Neuronal stem cell (in vitro differentiated cells): ENCODE measurements around the gene IRS2.
A peak's percentile ranks its signal among the peaks of the same experiment; 100 is the strongest.

ENCODE experiments used
- DNase-seq: peaks from one replicate; pipeline ENCODE4 v3.0.0-alpha.2; 2013; ENCODE audit warnings: low spot score
- H2AFZ ChIP-seq: one replicate; pipeline ENCODE4 v1.6.1; 2013; ENCODE audit warnings: mild to moderate bottlenecking, low read length, inconsistent platforms
- H2AK5ac ChIP-seq: 2 replicates; pipeline ENCODE4 v1.6.1; 2013; ENCODE audit warnings: low read depth, mild to moderate bottlenecking, inconsistent platforms, low read length, moderate library complexity, mixed read lengths
- H2BK120ac ChIP-seq: 2 replicates; pipeline ENCODE4 v1.6.1; 2013; ENCODE audit warnings: low read depth, mild to moderate bottlenecking, inconsistent platforms, low read length, moderate library complexity, mixed read lengths
- H2BK12ac ChIP-seq: one replicate; pipeline ENCODE4 v1.6.1; 2013; ENCODE audit warnings: low read length, inconsistent platforms
- H2BK15ac ChIP-seq: 2 replicates; pipeline ENCODE4 v1.6.1; 2013; ENCODE audit warnings: mild to moderate bottlenecking, low read length, inconsistent platforms, mixed read lengths
- H2BK5ac ChIP-seq: one replicate; pipeline ENCODE4 v1.6.1; 2013; ENCODE audit warnings: inconsistent platforms, mild to moderate bottlenecking, low read length, moderate library complexity
- H3K14ac ChIP-seq: one replicate; pipeline ENCODE4 v1.6.1; 2013; ENCODE audit warnings: low read length, inconsistent platforms
- H3K18ac ChIP-seq: 2 replicates; pipeline ENCODE4 v1.6.1; 2013; ENCODE audit warnings: low read length, inconsistent platforms
- H3K23ac ChIP-seq: 2 replicates; pipeline ENCODE4 v1.6.1; 2013; ENCODE audit warnings: low read depth, mild to moderate bottlenecking, mixed read lengths, low read length, inconsistent platforms; ENCODE audit not compliant: poor library complexity
- H3K27ac ChIP-seq: replicated peaks from 3 replicates; pipeline ENCODE4 v1.5.1; 2013; ENCODE audit warnings: low read length, inconsistent platforms
- H3K27me3 ChIP-seq, 3 experiments: 2 replicates each; pipeline ENCODE4 v1.6.1; 2013; ENCODE audit warnings: low read length in 3 of 3, mild to moderate bottlenecking in 2 of 3, inconsistent platforms in 1 of 3, low read depth in 1 of 3, mixed read lengths in 1 of 3, moderate library complexity in 1 of 3; ENCODE audit not compliant: control insufficient read depth in 3 of 3, insufficient read depth in 3 of 3
- H3K36me3 ChIP-seq, 2 donors: replicated peaks in 1 of 2; 2 replicates each; pipeline ENCODE4 v1.6.1; 2013; ENCODE audit warnings: low read length in 2 of 2; ENCODE audit not compliant: control insufficient read depth in 2 of 2, insufficient read depth in 2 of 2
- H3K4ac ChIP-seq: 2 replicates; pipeline ENCODE4 v1.6.1; 2013; ENCODE audit warnings: inconsistent platforms, mild to moderate bottlenecking, low read length, moderate library complexity
- H3K4me1 ChIP-seq, 2 donors: 1 replicate in 1 of 2; 2 replicates in 1 of 2; pipeline ENCODE4 v1.6.1; 2013; ENCODE audit warnings: low read length in 2 of 2, low read depth in 1 of 2; ENCODE audit not compliant: control insufficient read depth in 2 of 2, insufficient read depth in 1 of 2
- H3K4me2 ChIP-seq: one replicate; pipeline ENCODE4 v1.6.1; 2013; ENCODE audit warnings: mild to moderate bottlenecking, low read length, inconsistent platforms; ENCODE audit not compliant: insufficient read depth, poor library complexity, severe bottlenecking
- H3K4me3 ChIP-seq, 2 donors: 2 replicates each; pipeline ENCODE4 v1.5.1; 2013; ENCODE audit warnings: low read length in 2 of 2, mild to moderate bottlenecking in 2 of 2, inconsistent platforms in 1 of 2, moderate library complexity in 1 of 2
- H3K79me1 ChIP-seq: one replicate; pipeline ENCODE4 v1.6.1; 2013; ENCODE audit warnings: low read depth, mild to moderate bottlenecking, inconsistent platforms, low read length, moderate library complexity
- H3K9ac ChIP-seq: one replicate; pipeline ENCODE4 v1.6.1; 2013; ENCODE audit warnings: mild to moderate bottlenecking, low read depth, low read length, inconsistent platforms; ENCODE audit not compliant: poor library complexity
- H3K9me3 ChIP-seq, 2 donors: replicated peaks in 1 of 2; 2 replicates each; pipeline versions ENCODE3 to v1.6.1; 2013; ENCODE audit warnings: low read length in 2 of 2, mild to moderate bottlenecking in 2 of 2, inconsistent platforms in 1 of 2, low read depth in 1 of 2, mixed read lengths in 1 of 2, moderate library complexity in 1 of 2; ENCODE audit not compliant: control insufficient read depth in 2 of 2, insufficient read depth in 1 of 2
- H4K8ac ChIP-seq: one replicate; pipeline ENCODE4 v1.6.1; 2013; ENCODE audit warnings: low read depth, mild to moderate bottlenecking, inconsistent platforms, low read length, moderate library complexity
- H4K91ac ChIP-seq: one replicate; pipeline ENCODE4 v1.6.1; 2013; ENCODE audit warnings: low read length, low read depth, mild to moderate bottlenecking, inconsistent platforms; ENCODE audit not compliant: poor library complexity
- WGBS, 2 donors: extraction: QIAGEN DNeasy Blood & Tissue Kit; methylation state at CpG; one replicate each; pipeline ENCODE4 v1.1.7; 2013; ENCODE audit warnings: missing lambda C conversion rate in 2 of 2, mixed read lengths in 1 of 2; ENCODE audit not compliant: insufficient read length in 2 of 2, insufficient replicate concordance in 1 of 2; ENCODE audit errors: extremely low coverage in 2 of 2; 5-methylcytosine and 5-hydroxymethylcytosine counted together

Gene IRS2

DNA sequence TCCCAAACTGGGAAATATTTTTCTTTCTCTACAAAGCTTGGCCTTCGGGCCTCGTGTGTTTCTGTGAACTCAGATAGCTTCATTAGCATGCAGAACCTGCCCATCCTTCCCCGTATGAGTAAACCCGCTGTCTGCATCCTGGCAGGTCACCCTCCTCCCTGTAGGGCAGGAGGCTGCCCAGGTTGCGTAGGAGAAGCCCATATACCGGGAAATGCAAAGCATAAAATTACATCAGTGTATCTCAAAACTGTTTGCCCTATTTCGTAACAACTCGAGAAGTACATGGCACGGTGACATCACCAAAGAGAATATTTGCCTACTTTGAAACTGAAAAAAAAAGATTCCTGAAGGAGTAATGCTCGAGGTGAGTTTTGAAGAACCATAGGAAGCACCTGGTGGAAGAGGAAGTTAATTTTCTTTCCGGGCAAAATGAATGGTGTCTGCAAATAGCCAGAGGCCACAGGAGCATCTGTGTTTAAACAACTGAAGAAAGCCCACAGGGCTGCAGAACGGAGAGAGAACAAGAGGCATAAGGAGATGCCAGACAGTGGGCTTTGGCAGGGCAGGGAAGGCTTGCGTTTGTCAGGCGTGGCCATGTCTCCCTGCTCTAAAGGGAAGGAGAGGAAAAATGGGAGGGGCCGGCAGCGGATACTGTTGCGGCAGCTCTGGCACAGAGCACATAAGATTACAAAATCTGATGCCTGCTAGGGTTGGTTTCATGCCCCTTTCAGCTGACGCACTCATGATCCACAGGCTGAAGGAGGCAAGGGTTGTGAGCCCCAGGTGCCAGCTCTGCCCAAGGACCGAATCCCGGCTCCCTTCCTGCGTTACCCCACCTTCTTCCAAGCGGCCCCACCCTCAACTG lies 81.4 kb downstream of the IRS2 start:
- peak overlapping the region; percentile 22 for H4K91ac ChIP-seq
- H2BK15ac ChIP-seq, result no peak overlapping the region
- H3K27me3 ChIP-seq, result no peaks in the 10 kb centered on the region
- H3K9ac ChIP-seq, result no peak overlapping the region
- H3K4me3 ChIP-seq, result no peak overlapping the region
- no peak overlapping the region for H2BK12ac ChIP-seq
- H3K23ac ChIP-seq, result no peak overlapping the region
- H3K4me2 ChIP-seq, result no peak overlapping the region
- H3K4ac ChIP-seq, result no peak overlapping the region
- H3K18ac ChIP-seq, result peak overlapping the region; percentile 57
- H3K4me1 ChIP-seq, result peaks cover 0 to 9% of the 10 kb centered on the region in 2 donors
- H2BK5ac ChIP-seq, result no peak overlapping the region
- H3K14ac ChIP-seq, result no peak overlapping the region
- WGBS, 2 donors, result no CpG with 5 or more reads among the region's 22 CpGs
- H3K27ac ChIP-seq, result no peak overlapping the region
- no peak overlapping the region for H2AFZ ChIP-seq
- H4K8ac ChIP-seq, result peak overlapping the region; percentile 43
- H3K9me3 ChIP-seq, result peaks cover 0 to 5% of the 10 kb centered on the region in 2 donors
- no peak for DNase-seq
- H3K36me3 ChIP-seq, result no peaks in the 10 kb centered on the region
- H3K79me1 ChIP-seq, result peaks cover 2% of the 10 kb centered on the region
- no peak overlapping the region for H2AK5ac ChIP-seq
- no peak overlapping the region for H2BK120ac ChIP-seq

GRCh38 chr13:109703250-109703649 lies 83.1 kb downstream of the IRS2 start:
- no peak overlapping the region for H2BK15ac ChIP-seq
- H3K18ac ChIP-seq, result no peak overlapping the region
- no peak overlapping the region for H4K8ac ChIP-seq
- H3K23ac ChIP-seq, result no peak overlapping the region
- no peak overlapping the region for H4K91ac ChIP-seq
- H3K14ac ChIP-seq, result no peak overlapping the region
- no peak overlapping the region for H2BK12ac ChIP-seq
- no peak overlapping the region for H2BK120ac ChIP-seq
- no peak for DNase-seq
- H2AK5ac ChIP-seq, result no peak overlapping the region
- H3K79me1 ChIP-seq, result peaks cover 2% of the 10 kb centered on the region
- no peaks in the 10 kb centered on the region for H3K36me3 ChIP-seq
- no peak overlapping the region for H2AFZ ChIP-seq
- no peak overlapping the region for H3K4ac ChIP-seq
- no peak overlapping the region for H3K27ac ChIP-seq
- peaks cover 0 to 5% of the 10 kb centered on the region in 2 donors for H3K9me3 ChIP-seq
- no peak overlapping the region for H2BK5ac ChIP-seq
- WGBS, 2 donors, result no CpG with 5 or more reads among the region's 3 CpGs
- H3K4me2 ChIP-seq, result no peak overlapping the region
- no peak overlapping the region for H3K4me3 ChIP-seq
- H3K27me3 ChIP-seq, result no peaks in the 10 kb centered on the region
- H3K4me1 ChIP-seq, result peaks cover 0 to 9% of the 10 kb centered on the region in 2 donors
- no peak overlapping the region for H3K9ac ChIP-seq
